ENCODE measurements around the gene TMCC3. TPM values are rescaled to one million over a fixed set of nuclear protein-coding genes. Genes with fewer than 3 reads are reported as not detected.

TMCC3 gene
- total and polyA plus RNA-seq, 9 of the 15 experiments (the other 6 are each of a cell fraction or from before 2014, with no cell fraction given), result not detected

- TF ChIP-seq RREB1 (CRISPR knock-in tag; IDR thresholded peaks at IDR 0.05) (no peak), CHD7 (IDR thresholded peaks at IDR 0.05; ENCODE audit: low read depth, low read length) (no peak), FOXO4 (CRISPR knock-in tag; IDR thresholded peaks at IDR 0.05) (no peak), RFX7 (CRISPR knock-in tag; IDR thresholded peaks at IDR 0.05) (no peak), MAFG (tag; conservative IDR thresholded peaks at IDR 0.05) (no peak)
Observed at GRCh38 chr12:94638521-94638920, 11.8 kb downstream of the TMCC3 start (continued).

All from K562 (cell line).